ENCODE data around the gene GRM7.

GRM7 gene

GRCh38 chr3:7657214-7658112 lies 796.5 kb downstream of the GRM7 start:
- no peak for DNase-seq (ENCODE audit: low spot score)

- no peak for DNase-seq (ENCODE audit: low spot score)
These were observed 797.4 kb downstream of the GRM7 start for GRCh38 chr3:7658294-7658693.

GRCh38 chr3:7659079-7659478 lies 798.2 kb downstream of the GRM7 start:
- DNase-seq (ENCODE audit: low spot score) = no peak

GRCh38 chr3:7663771-7664170 lies 802.9 kb downstream of the GRM7 start:
- DNase-seq (ENCODE audit: low spot score) = no peak

GRCh38 chr3:7667774-7668173 lies 806.9 kb downstream of the GRM7 start:
- DNase-seq (ENCODE audit: low spot score) = no peak

GRCh38 chr3:7669641-7670040 lies 808.7 kb downstream of the GRM7 start:
- no peak for DNase-seq (ENCODE audit: low spot score)

- no peak for DNase-seq (ENCODE audit: low spot score)
These were observed 817.6 kb downstream of the GRM7 start for GRCh38 chr3:7678521-7678920.

GRCh38 chr3:7682822-7683229 lies 821.9 kb downstream of the GRM7 start:
- DNase-seq (ENCODE audit: low spot score) = peak; percentile 74

GRCh38 chr3:7683426-7683825 lies 822.5 kb downstream of the GRM7 start:
- DNase-seq (ENCODE audit: low spot score) = no peak

- DNase-seq (ENCODE audit: low spot score) = no peak
These were observed 823.3 kb downstream of the GRM7 start for GRCh38 chr3:7684182-7684715.

GRCh38 chr3:7687428-7688147 lies 826.7 kb downstream of the GRM7 start:
- DNase-seq (ENCODE audit: low spot score) = no peak

- no peak for DNase-seq (ENCODE audit: low spot score)
These were observed 832.0 kb downstream of the GRM7 start for GRCh38 chr3:7692866-7693265.

GRCh38 chr3:7693976-7694375 lies 833.1 kb downstream of the GRM7 start:
- no peak for DNase-seq (ENCODE audit: low spot score)

- DNase-seq (ENCODE audit: low spot score) = no peak
These were observed 834.1 kb downstream of the GRM7 start for GRCh38 chr3:7695049-7695448.

- peak; percentile 8 for DNase-seq (ENCODE audit: low spot score)
These were observed 835.4 kb downstream of the GRM7 start for GRCh38 chr3:7696320-7696719.

- DNase-seq (ENCODE audit: low spot score) = peak; percentile 68
These were observed 836.6 kb downstream of the GRM7 start for GRCh38 chr3:7697548-7697947.

- no peak for DNase-seq (ENCODE audit: low spot score)
These were observed 839.6 kb downstream of the GRM7 start for GRCh38 chr3:7700539-7700938.

GRCh38 chr3:7700977-7701376 lies 840.1 kb downstream of the GRM7 start:
- no peak for DNase-seq (ENCODE audit: low spot score)

GRCh38 chr3:7707187-7707586 lies 846.3 kb downstream of the GRM7 start:
- peak; percentile 96 for DNase-seq (ENCODE audit: low spot score)

GRCh38 chr3:7709376-7710082 lies 848.6 kb downstream of the GRM7 start:
- peak; percentile 17 for DNase-seq (ENCODE audit: low spot score)

GRCh38 chr3:7710284-7710683 lies 849.4 kb downstream of the GRM7 start:
- no peak for DNase-seq (ENCODE audit: low spot score)

- DNase-seq (ENCODE audit: low spot score) = no peak
These were observed 852.8 kb downstream of the GRM7 start for GRCh38 chr3:7713724-7714123.
